ENCODE results near the gene ANO7.

Gene ANO7

GRCh38 chr2:241249654-241250053, 61.2 kb downstream of the ANO7 start:
- DNase-seq (ENCODE audit: low read depth in 2 of 2) = no peak

GRCh38 chr2:241252778-241253475, 64.5 kb downstream of the ANO7 start:
- DNase-seq (ENCODE audit: low read depth in 2 of 2) = no peak

DNA sequence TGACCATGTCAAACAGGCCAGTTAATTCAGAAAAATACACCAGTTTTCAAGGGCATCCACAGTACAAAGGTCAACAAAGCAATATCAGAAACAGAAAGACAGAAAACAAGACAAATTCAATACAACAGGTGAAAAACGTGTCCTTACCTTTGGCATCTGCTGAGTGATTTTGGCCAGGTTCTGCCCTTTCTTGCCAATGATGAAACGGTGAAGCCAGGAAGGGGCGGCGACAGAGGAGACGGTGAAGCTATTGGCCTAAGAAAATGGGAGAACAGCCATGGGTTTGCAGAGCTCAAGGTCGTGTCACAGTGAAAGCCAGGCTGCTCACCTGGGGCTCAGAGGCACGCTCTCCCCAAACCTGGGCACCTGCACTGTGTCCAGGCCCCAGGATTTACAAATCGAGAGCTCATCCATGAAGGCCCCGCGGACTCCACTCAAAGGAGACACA, 66.5 kb downstream of the ANO7 start:
- DNase-seq (ENCODE audit: low read depth in 2 of 2) = no peak

GRCh38 chr2:241255542-241256167, 67.2 kb downstream of the ANO7 start:
- no peak for DNase-seq (ENCODE audit: low read depth in 2 of 2)

DNA sequence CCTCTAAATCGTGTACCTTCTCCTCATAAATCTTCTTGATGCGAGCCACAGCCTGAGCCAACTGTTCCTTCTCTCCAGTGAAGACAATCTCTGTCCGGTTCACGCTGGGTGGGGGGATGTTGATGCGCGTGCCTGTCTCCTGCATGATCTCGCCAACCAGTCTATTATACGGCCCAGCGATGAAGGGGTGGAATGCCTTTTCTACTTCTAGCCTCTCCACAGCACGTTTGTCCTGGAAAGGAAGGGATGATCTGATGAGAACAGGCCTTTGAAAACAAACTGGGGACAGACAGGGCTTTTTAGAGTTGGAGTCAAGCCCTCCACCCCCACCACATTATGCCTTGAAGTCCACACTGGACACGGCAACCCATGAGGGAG, 67.7 kb downstream of the ANO7 start:
- DNase-seq (ENCODE audit: low read depth in 2 of 2) = no peak

DNA sequence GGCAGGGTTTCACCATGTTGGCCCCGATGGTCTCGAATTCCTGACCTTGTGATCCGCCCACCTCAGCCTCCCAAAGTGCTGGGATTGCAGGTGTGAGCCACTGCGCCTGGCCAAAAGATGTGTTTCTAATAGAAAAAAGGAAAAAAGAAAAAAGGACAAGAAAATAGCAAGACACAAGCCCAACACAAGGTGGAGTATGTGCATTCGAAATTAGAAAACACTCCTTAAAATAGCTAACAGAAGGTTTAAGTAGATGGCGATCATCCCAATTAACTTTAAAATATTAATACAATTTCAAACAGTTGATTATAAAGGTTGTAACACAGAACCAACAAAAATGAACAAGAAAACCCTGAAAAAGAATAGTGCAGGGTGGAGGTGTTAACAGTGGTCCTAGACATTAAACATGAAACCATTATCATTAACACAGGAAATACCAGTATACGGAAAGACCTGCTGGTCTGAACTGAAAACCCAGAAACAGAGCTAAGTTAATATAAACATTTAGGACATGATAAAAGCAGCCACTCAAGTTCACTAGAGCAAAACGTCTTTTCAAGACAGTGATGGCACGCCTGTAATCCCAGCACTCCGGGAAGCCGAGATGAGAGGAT, 69.0 kb downstream of the ANO7 start:
- no peak for DNase-seq (ENCODE audit: low read depth in 2 of 2)

GRCh38 chr2:241258505-241259280, 70.2 kb downstream of the ANO7 start:
- no peak for DNase-seq (ENCODE audit: low read depth in 2 of 2)

DNA sequence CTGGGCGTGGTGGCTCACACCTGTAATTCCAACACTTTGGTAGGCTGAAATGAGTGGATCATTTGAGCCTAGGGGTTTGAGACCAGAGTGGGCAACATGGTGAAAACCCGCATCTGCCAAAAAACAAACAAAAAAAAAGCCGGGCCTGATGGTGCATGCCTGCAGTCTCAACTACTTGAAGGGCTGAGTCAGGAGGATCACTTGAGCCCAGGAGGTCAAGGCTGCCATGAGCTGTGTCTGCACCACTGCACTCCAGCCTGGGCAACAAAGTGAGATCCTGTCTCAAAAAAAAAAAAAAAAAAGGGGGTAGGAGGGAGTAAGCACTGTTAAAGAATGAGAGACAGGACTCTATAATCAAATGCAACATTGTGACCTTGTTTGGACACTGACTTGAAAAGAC, 72.4 kb downstream of the ANO7 start:
- no peak for DNase-seq (ENCODE audit: low read depth in 2 of 2)

DNA sequence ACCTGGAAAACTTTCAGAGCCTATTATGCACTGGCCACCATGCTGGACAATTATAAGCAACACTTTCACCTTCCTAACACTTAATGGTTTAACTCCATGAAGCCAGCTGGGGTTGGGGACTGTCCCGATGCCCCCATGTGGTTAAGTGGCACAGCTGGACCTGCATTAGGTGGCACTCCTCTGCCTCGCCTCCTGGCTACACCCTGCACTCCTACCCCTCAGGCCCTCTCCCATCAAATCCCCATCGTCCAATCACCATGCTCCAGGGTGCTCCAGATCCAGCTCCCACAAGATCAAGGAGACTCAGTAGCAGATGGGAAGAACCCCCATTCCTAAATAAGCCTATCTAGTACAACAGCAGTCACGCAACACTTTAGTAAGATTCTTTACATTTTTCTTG, 73.2 kb downstream of the ANO7 start:
- DNase-seq (ENCODE audit: low read depth in 2 of 2) = no peak

GRCh38 chr2:241263061-241263460, 74.6 kb downstream of the ANO7 start:
- no peak for DNase-seq (ENCODE audit: low read depth in 2 of 2)

GRCh38 chr2:241265506-241265905, 77.0 kb downstream of the ANO7 start:
- no peak for DNase-seq (ENCODE audit: low read depth in 2 of 2)

- no peak for DNase-seq (ENCODE audit: low read depth in 2 of 2)
Measured at GRCh38 chr2:241267249-241268067, 79.0 kb downstream of the ANO7 start.

GRCh38 chr2:241268306-241268705, 79.8 kb downstream of the ANO7 start:
- DNase-seq (ENCODE audit: low read depth in 2 of 2) = no peak

DNA sequence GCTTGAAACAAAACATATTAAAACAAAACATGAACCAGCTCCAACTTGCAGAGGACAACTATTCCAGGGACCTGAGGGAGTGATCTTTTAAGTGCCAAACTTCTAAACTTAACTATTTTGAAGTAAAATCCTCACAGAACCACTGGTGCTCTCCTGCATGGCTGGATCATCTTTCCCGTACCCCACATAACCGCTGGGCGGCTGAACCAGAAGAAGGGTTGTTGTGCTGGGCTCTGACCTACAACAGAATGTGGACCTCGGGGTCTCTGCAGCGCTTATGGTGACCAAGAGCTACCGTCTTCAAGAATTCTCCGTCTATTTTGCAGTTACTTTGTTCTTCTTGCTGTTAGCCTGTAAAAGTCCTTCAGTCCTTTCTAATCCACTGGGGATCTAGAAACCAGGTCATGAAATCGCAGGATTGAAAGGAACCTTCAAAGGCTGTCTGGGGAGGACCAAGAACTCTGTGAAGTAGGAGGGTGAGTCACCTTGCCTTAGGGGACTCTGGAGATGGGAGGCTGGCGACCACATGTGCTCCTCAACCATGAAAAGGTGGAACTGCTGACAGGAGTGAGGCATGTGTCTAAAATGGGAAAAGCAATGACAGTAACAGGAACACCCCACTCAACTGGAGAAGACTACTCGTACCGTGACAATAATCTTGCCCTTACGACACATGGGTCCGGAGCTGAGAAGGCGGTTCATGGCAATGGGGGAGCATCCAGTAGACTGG, 80.4 kb downstream of the ANO7 start:
- DNase-seq (ENCODE audit: low read depth in 2 of 2) = no peak

GRCh38 chr2:241269707-241270520, 81.4 kb downstream of the ANO7 start:
- no peak for DNase-seq (ENCODE audit: low read depth in 2 of 2)

DNA sequence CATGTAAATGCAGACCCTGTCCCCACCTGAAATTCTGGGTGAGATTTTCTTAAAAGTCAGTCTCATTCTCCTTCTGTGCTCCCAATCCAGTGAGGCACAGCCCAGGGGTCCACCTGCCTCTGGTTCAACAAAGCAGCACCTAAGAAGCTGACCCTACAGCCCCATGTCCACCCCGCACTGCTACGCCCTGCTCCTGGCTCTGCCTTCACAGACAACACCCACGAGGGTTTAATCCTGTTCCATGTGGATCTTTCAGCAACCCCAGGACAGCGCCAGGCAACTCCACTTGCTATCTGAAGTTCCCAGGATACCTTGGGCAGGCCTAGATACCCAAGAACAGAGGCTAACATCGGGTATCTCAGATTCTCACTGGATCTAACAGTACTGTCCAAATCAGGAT, 82.1 kb downstream of the ANO7 start:
- no peak for DNase-seq (ENCODE audit: low read depth in 2 of 2)

GRCh38 chr2:241271706-241272302, 83.3 kb downstream of the ANO7 start:
- peak; percentile 19 to 42 for DNase-seq (ENCODE audit: low read depth in 2 of 2)

DNA sequence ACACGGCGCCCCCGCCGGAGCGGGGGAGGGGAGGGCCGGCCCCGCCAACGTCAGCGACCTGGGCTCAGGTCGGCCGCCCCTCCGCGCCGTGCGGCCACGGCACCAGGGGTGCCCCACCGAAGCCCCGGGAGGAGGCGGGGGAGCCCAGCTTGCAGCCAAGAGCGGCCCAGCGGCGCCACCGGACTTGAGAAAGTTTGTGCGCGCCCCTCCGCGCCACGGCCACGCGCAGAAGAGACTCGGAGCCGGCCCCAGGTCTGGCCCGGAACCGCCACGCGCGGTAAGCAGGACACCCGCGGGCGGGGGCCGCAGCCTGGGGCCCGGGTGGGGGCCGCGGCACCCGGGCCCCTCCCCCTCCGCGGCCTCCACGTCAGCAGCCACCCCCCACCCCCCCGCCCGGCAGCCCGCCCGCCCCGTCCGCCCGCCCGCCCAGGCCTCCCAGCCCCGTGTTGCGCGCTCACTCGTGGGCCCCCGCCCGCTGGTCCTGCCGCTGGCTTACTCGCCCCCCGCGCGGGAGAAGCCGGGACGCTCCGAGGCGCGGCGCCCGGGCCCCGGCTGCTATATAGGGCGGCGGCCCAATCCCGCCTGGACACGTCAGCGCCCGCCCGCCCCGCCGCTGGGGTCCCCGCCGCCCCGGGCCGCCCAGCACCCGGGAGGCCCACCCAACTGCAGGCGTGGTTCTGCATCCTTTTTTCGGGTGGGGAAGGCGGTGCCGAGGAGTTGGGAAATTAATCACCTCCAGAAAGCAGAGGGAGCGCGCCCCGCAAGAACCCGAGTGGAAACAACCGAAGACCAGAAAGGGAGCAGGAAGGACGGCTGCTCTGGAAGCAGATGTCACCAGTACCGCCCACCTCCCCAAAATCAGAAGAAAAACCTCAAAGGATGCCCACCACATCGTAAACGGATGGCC, 84.1 kb downstream of the ANO7 start:
- DNase-seq (ENCODE audit: low read depth in 2 of 2) = peak; percentile 17 to 35

Data from stimulated activated CD4-positive, alpha-beta T cell treated with anti-CD3 and anti-CD28 coated beads, Interleukin-12 subunit alpha, Interleukin-12 subunit beta, amount 100 ng/mL, for 24 hours (primary cell).